Fibroblast of lung (primary cell): ENCODE measurements around the gene CAMTA1.

Source experiments
- EZH2 ChIP-seq: IDR thresholded peaks from 2 replicates; pipeline ENCODE4 v1.5.1; 2012; ENCODE audit warnings: low read length, control low read depth, mild to moderate bottlenecking; ENCODE audit errors: missing control alignments
- TF ChIP-seq, protein P1 (sequence below), 2 donors: IDR thresholded peaks in 1 of 2; conservative IDR thresholded peaks in 1 of 2; 1 replicate in 1 of 2; 2 replicates in 1 of 2; pipeline ENCODE4 v1.5.1; 2011 to 2012; ENCODE audit warnings: low read length in 2 of 2, control low read depth in 1 of 2, inconsistent platforms in 1 of 2, low read depth in 1 of 2, mild to moderate bottlenecking in 1 of 2

DNA sequence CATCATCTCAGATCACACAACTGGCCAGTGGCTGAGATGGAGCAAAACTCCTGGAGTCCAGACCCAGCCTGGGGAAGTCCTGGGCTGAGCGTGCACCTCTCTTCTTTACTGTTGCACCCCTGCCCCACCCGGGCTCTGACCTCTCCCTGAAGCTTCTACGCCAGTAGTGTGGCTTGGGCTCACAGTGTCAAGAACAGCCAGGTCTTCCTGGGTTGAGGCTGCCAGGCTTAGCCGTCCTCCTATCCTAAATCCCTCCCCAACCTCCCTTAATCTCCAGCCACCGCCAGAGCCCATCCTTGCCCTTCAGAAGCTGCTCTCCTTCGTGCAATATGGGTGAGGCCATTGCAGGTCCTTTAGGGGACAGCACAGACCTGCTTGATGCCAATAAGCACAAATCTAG, 586.7 kb downstream of the CAMTA1 start:
- TF ChIP-seq, protein P1, sequence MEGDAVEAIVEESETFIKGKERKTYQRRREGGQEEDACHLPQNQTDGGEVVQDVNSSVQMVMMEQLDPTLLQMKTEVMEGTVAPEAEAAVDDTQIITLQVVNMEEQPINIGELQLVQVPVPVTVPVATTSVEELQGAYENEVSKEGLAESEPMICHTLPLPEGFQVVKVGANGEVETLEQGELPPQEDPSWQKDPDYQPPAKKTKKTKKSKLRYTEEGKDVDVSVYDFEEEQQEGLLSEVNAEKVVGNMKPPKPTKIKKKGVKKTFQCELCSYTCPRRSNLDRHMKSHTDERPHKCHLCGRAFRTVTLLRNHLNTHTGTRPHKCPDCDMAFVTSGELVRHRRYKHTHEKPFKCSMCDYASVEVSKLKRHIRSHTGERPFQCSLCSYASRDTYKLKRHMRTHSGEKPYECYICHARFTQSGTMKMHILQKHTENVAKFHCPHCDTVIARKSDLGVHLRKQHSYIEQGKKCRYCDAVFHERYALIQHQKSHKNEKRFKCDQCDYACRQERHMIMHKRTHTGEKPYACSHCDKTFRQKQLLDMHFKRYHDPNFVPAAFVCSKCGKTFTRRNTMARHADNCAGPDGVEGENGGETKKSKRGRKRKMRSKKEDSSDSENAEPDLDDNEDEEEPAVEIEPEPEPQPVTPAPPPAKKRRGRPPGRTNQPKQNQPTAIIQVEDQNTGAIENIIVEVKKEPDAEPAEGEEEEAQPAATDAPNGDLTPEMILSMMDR (conservative IDR thresholded peaks at IDR 0.05 in 1 of 2, IDR thresholded peaks at IDR 0.05 in 1 of 2; ENCODE audit: low read depth in 1 of 2, low read length in 2 of 2): no peak
- no peak for TF ChIP-seq EZH2
